Measurements from ENCODE around the gene KRT23. TPM values are rescaled to one million over a fixed set of nuclear protein-coding genes. Genes with fewer than 3 reads are reported as not detected.

Gene KRT23
- total and polyA plus RNA-seq, 2 of the 13 experiments (the other 11 are each of a cell fraction or from before 2014, with no cell fraction given): 24.7 to 51.1 TPM

DNA sequence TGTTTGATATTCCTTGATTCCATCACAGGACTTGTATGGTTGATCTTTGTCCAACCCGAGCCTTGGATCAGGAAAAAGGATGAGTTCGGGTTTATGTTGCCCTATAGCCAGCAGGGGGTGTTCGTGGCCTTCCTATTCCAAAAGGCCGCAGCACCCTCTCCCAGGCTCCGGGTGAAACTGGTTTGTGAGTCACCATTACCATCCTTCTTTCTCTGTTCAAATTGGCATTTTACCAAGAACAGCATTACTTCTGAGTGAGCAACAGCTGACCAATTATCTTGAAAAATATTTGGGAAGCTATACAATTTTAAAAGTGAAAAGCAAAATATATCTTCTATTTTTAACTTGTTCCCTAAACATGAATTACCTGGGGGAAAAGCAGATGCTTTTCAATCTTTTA is 28.1 kb downstream of the KRT23 start (continued):
- TF ChIP-seq, protein P1, sequence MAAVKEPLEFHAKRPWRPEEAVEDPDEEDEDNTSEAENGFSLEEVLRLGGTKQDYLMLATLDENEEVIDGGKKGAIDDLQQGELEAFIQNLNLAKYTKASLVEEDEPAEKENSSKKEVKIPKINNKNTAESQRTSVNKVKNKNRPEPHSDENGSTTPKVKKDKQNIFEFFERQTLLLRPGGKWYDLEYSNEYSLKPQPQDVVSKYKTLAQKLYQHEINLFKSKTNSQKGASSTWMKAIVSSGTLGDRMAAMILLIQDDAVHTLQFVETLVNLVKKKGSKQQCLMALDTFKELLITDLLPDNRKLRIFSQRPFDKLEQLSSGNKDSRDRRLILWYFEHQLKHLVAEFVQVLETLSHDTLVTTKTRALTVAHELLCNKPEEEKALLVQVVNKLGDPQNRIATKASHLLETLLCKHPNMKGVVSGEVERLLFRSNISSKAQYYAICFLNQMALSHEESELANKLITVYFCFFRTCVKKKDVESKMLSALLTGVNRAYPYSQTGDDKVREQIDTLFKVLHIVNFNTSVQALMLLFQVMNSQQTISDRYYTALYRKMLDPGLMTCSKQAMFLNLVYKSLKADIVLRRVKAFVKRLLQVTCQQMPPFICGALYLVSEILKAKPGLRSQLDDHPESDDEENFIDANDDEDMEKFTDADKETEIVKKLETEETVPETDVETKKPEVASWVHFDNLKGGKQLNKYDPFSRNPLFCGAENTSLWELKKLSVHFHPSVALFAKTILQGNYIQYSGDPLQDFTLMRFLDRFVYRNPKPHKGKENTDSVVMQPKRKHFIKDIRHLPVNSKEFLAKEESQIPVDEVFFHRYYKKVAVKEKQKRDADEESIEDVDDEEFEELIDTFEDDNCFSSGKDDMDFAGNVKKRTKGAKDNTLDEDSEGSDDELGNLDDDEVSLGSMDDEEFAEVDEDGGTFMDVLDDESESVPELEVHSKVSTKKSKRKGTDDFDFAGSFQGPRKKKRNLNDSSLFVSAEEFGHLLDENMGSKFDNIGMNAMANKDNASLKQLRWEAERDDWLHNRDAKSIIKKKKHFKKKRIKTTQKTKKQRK (IDR thresholded peaks at IDR 0.05; ENCODE audit: low read length): no peak
- no peak for TF ChIP-seq IRF2 (CRISPR knock-in tag; IDR thresholded peaks at IDR 0.05)
- TF ChIP-seq, protein P2, sequence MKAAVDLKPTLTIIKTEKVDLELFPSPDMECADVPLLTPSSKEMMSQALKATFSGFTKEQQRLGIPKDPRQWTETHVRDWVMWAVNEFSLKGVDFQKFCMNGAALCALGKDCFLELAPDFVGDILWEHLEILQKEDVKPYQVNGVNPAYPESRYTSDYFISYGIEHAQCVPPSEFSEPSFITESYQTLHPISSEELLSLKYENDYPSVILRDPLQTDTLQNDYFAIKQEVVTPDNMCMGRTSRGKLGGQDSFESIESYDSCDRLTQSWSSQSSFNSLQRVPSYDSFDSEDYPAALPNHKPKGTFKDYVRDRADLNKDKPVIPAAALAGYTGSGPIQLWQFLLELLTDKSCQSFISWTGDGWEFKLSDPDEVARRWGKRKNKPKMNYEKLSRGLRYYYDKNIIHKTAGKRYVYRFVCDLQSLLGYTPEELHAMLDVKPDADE (CRISPR knock-in tag; IDR thresholded peaks at IDR 0.05): no peak
- peak; percentile 64; the same call in 1 of the 2 replicates for TF ChIP-seq CBX5 (CRISPR knock-in tag; IDR thresholded peaks at IDR 0.05; ENCODE audit: borderline replicate concordance)
- TF ChIP-seq TRIM24 (CRISPR knock-in tag; IDR thresholded peaks at IDR 0.05): no peak
- TF ChIP-seq, protein P3, sequence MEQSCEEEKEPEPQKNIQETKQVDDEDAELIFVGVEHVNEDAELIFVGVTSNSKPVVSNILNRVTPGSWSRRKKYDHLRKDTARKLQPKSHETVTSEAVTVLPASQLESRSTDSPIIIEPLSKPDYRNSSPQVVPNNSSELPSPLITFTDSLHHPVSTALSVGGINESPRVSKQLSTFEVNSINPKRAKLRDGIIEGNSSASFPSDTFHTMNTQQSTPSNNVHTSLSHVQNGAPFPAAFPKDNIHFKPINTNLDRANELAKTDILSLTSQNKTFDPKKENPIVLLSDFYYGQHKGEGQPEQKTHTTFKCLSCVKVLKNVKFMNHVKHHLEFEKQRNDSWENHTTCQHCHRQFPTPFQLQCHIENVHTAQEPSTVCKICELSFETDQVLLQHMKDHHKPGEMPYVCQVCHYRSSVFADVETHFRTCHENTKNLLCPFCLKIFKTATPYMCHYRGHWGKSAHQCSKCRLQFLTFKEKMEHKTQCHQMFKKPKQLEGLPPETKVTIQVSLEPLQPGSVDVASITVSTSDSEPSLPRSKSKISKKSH (CRISPR knock-in tag; IDR thresholded peaks at IDR 0.05; ENCODE audit: borderline replicate concordance): no peak
- TF ChIP-seq, protein P4, sequence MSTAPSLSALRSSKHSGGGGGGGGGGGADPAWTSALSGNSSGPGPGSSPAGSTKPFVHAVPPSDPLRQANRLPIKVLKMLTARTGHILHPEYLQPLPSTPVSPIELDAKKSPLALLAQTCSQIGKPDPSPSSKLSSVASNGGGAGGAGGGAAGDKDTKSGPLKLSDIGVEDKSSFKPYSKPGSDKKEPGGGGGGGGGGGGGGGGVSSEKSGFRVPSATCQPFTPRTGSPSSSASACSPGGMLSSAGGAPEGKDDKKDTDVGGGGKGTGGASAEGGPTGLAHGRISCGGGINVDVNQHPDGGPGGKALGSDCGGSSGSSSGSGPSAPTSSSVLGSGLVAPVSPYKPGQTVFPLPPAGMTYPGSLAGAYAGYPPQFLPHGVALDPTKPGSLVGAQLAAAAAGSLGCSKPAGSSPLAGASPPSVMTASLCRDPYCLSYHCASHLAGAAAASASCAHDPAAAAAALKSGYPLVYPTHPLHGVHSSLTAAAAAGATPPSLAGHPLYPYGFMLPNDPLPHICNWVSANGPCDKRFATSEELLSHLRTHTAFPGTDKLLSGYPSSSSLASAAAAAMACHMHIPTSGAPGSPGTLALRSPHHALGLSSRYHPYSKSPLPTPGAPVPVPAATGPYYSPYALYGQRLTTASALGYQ (CRISPR knock-in tag; IDR thresholded peaks at IDR 0.05): no peak
- TF ChIP-seq HOXA3 (CRISPR knock-in tag; IDR thresholded peaks at IDR 0.05): no peak
- no peak for TF ChIP-seq ZNF33A (CRISPR knock-in tag; IDR thresholded peaks at IDR 0.05; ENCODE audit: borderline replicate concordance)
- no peak for TF ChIP-seq ESRRA (CRISPR knock-in tag; IDR thresholded peaks at IDR 0.05; ENCODE audit: low read depth)
- no peak for TF ChIP-seq MLLT10 (CRISPR knock-in tag; IDR thresholded peaks at IDR 0.05)
- TF ChIP-seq SP2 (CRISPR knock-in tag; IDR thresholded peaks at IDR 0.05): no peak
- TF ChIP-seq, protein P5, sequence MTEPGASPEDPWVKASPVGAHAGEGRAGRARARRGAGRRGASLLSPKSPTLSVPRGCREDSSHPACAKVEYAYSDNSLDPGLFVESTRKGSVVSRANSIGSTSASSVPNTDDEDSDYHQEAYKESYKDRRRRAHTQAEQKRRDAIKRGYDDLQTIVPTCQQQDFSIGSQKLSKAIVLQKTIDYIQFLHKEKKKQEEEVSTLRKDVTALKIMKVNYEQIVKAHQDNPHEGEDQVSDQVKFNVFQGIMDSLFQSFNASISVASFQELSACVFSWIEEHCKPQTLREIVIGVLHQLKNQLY (CRISPR knock-in tag; IDR thresholded peaks at IDR 0.05): no peak
- no peak for TF ChIP-seq ZNF3 (CRISPR knock-in tag; IDR thresholded peaks at IDR 0.05)
- peak; percentile 38; the same call in 1 of the 2 replicates for TF ChIP-seq ETV5 (CRISPR knock-in tag; IDR thresholded peaks at IDR 0.05; ENCODE audit: borderline replicate concordance)
- TF ChIP-seq ZNF781 (CRISPR knock-in tag; IDR thresholded peaks at IDR 0.05; ENCODE audit: borderline replicate concordance, not compliant biosample characterization): no peak
- TF ChIP-seq SATB2 (CRISPR knock-in tag; IDR thresholded peaks at IDR 0.05): no peak
- TF ChIP-seq, protein P6, sequence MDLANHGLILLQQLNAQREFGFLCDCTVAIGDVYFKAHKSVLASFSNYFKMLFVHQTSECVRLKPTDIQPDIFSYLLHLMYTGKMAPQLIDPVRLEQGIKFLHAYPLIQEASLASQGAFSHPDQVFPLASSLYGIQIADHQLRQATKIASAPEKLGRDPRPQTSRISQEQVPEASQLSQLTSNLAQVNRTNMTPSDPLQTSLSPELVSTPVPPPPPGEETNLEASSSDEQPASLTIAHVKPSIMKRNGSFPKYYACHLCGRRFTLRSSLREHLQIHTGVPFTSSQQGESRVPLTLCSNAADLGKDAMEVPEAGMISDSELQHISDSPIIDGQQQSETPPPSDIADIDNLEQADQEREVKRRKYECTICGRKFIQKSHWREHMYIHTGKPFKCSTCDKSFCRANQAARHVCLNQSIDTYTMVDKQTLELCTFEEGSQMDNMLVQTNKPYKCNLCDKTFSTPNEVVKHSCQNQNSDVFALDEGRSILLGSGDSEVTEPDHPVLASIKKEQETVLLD (CRISPR knock-in tag; IDR thresholded peaks at IDR 0.05; ENCODE audit: low read depth): no peak
- TF ChIP-seq ZBTB7A (CRISPR knock-in tag; IDR thresholded peaks at IDR 0.05): no peak
